BE2C (cell line): Measurements from ENCODE around the gene EYA3.

Source experiments
- DNase-seq: peaks from one replicate; pipeline ENCODE4 v3.0.0-alpha.2; 2020
- H3K27me3 ChIP-seq: fragments of 250-450 bp; sonication (Bioruptor Pico); 2 replicates; pipeline ENCODE4 v1.5.1; 2020; ENCODE audit warnings: mild to moderate bottlenecking
- H3K36me3 ChIP-seq: fragments of 250-450 bp; sonication (Bioruptor Pico); 2 replicates; pipeline ENCODE4 v1.5.1; 2020; ENCODE audit warnings: mild to moderate bottlenecking
- H3K4me1 ChIP-seq: fragments of 250-450 bp; sonication (Bioruptor Pico); 2 replicates; pipeline ENCODE4 v1.5.1; 2020
- H3K4me3 ChIP-seq: 2 replicates; pipeline ENCODE4 v1.5.1; 2011; ENCODE audit warnings: low read depth, low read length
- H3K9me3 ChIP-seq: fragments of 250-450 bp; sonication (Bioruptor Pico); 2 replicates; pipeline ENCODE4 v1.5.1; 2020
- CTCF ChIP-seq: IDR thresholded peaks from 2 replicates; pipeline ENCODE4 v1.5.1; 2012; ENCODE audit warnings: mild to moderate bottlenecking, low read depth, low read length

EYA3 gene

DNA sequence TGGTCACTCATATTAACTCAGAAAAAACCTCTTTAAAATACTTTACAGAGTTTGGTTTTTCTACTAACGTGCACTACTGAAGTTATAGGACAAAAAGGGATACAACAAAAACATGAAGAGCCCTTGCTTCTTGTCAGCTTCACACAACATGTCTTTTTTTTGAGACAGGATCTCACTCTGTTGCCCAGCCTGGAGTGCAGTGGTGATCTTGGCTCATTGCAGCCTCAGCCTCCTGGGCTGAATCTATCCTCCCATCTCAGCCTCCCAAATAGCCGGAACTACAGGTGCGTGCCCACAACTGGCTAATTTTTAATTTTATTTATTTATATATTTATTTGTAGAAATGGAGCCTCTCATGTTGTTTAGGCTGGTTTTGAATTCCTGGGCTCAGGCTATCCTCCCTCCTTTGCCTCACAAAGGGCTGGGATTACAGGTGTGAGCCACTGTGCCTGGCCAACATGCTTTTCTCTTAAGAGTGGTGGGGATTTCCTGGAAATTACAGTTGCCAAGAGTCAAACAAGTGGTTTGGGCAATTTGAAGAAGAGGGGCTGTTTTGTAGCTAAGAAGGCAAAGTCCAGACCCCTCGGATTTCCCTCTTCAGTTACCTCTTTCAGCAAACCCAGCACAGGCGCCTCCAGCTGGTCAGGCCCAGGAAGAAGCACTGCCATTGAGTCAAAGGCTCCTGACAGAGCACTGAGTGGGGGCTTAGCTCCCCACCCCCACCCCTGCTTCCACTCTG, 160.0 kb downstream of the EYA3 start:
- Histone ChIP-seq H3K9me3 (no peaks in the 10 kb centered on the region), H3K36me3 (no peaks in the 10 kb centered on the region), H3K27me3 (no peaks in the 10 kb centered on the region), H3K4me3 (no peak overlapping the region), H3K4me1 (no peaks in the 10 kb centered on the region)
- no peak for TF ChIP-seq CTCF
- no peak for DNase-seq

- Histone ChIP-seq H3K9me3 (no peaks in the 10 kb centered on the region), H3K4me3 (no peak overlapping the region), H3K27me3 (no peaks in the 10 kb centered on the region), H3K36me3 (no peaks in the 10 kb centered on the region), H3K4me1 (no peaks in the 10 kb centered on the region)
- TF ChIP-seq CTCF, result no peak
- no peak for DNase-seq
Measured at GRCh38 chr1:27922272-27922671, 166.1 kb downstream of the EYA3 start.
